Measurements from ENCODE around the gene PRR29. TPM values are rescaled to one million over a fixed set of nuclear protein-coding genes. Genes with fewer than 3 reads are reported as not detected.

Gene PRR29
- polyA plus RNA-seq, 3 donors, result 0.03 to 2.1 (median 1.4) TPM

DNA sequence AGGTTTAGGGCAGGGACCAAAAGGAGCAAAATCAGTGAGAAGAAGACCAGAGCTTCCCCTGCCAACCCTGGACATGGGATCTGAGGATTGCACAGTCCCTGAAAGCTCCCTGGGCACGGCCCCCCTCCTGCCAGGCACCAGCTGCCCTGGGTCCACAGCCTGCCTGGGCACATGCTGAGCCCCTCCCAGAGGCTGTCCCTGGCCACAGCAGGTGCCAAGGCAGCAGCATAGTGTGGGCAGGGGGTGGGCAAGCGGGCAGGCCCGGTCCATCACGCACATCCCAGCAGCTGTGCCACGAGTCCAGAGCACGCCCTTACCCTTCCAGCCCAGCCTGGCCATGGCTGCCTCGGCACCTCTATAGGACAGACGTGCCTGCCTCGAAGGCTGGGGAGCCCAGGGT is 38.1 kb upstream of the PRR29 start:
- Histone ChIP-seq H3K27ac (ENCODE audit: low read depth in 1 of 2, low read length in 2 of 2) (no peak overlapping the region), H3K79me2 (ENCODE audit: insufficient read depth, low read length) (no peaks in the 10 kb centered on the region), H3K4me1 (ENCODE audit: control insufficient read depth in 1 of 2, insufficient read depth in 2 of 2, low read length in 2 of 2) (peaks cover 10 to 14% of the 10 kb centered on the region in 2 donors), H3K36me3 (replicated peaks in 1 of 2; ENCODE audit: control insufficient read depth in 1 of 2, insufficient read depth in 2 of 2, low read length in 2 of 2) (no peaks in the 10 kb centered on the region), H3K4me2 (replicated peaks; ENCODE audit: extremely low read depth, low read length, poor library complexity, severe bottlenecking) (no peak overlapping the region), H3K9me3 (replicated peaks in 1 of 2; ENCODE audit: control insufficient read depth in 1 of 2, insufficient read depth in 1 of 2, low read length in 2 of 2) (no peaks in the 10 kb centered on the region), H2AFZ (ENCODE audit: insufficient read depth, low read depth, low read length, poor library complexity, severe bottlenecking) (no peak overlapping the region), H4K20me1 (ENCODE audit: insufficient read depth, low read length) (no peaks in the 10 kb centered on the region), H3K9ac (ENCODE audit: insufficient read depth, low read length, poor library complexity, severe bottlenecking) (no peak overlapping the region), H3K27me3 (ENCODE audit: control insufficient read depth in 2 of 2, insufficient read depth in 2 of 2, low read length in 2 of 2) (no peaks in the 10 kb centered on the region), H3K4me3 (replicated peaks in 1 of 3; ENCODE audit: low read depth in 2 of 3, low read length in 3 of 3) (no peak overlapping the region)
- 94% methylated on average over 8 of the region's 9 CpGs for WGBS (ENCODE audit: insufficient coverage)
- Mint-ChIP-seq H3K9me3 (peaks cover 0 to 3% (median 0%) of the 10 kb centered on the region in 7 donors), H3K4me1 (peaks cover 9% of the 10 kb centered on the region), H3K27ac (no peak overlapping the region), H3K27me3 (ENCODE audit: low read depth in 3 of 3) (peaks cover 0 to 7% (median 3%) of the 10 kb centered on the region in 3 donors), H3K36me3 (no peaks in the 10 kb centered on the region), H3K4me3 (no peak overlapping the region)
- TF ChIP-seq, protein P1, sequence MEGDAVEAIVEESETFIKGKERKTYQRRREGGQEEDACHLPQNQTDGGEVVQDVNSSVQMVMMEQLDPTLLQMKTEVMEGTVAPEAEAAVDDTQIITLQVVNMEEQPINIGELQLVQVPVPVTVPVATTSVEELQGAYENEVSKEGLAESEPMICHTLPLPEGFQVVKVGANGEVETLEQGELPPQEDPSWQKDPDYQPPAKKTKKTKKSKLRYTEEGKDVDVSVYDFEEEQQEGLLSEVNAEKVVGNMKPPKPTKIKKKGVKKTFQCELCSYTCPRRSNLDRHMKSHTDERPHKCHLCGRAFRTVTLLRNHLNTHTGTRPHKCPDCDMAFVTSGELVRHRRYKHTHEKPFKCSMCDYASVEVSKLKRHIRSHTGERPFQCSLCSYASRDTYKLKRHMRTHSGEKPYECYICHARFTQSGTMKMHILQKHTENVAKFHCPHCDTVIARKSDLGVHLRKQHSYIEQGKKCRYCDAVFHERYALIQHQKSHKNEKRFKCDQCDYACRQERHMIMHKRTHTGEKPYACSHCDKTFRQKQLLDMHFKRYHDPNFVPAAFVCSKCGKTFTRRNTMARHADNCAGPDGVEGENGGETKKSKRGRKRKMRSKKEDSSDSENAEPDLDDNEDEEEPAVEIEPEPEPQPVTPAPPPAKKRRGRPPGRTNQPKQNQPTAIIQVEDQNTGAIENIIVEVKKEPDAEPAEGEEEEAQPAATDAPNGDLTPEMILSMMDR (IDR thresholded peaks at IDR 0.05), result no peak
- intact Hi-C loops (cut with micrococcal nuclease), result no loop called here
- no peak for DNase-seq

DNA sequence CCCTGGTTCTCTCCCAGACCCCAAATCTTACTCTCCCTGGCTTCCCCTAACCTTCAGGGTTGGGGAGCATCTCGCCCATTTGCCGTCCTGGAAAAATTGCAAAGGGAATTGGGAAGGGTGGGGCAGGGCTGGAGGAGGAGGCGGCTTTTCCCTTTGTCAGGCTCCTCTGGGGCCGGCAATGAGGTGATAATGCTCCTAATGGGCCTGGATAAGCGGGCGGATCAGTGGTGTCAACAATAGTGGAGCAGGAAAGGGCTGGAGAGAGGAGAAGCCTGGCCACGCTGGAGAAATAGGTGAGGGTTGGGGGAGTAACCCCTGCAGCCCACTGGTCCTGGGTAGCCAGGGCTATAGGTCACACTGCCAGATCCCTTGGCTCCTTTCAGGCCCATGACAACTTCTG is 37.7 kb upstream of the PRR29 start:
- H3K4me3 ChIP-seq (replicated peaks in 1 of 3; ENCODE audit: low read depth in 2 of 3, low read length in 3 of 3), result no peak overlapping the region
- H3K9me3 ChIP-seq (replicated peaks in 1 of 2; ENCODE audit: control insufficient read depth in 1 of 2, insufficient read depth in 1 of 2, low read length in 2 of 2), result no peaks in the 10 kb centered on the region
- TF ChIP-seq, protein P1 (IDR thresholded peaks at IDR 0.05), result no peak
- no peaks in the 10 kb centered on the region for H3K36me3 Mint-ChIP-seq
- H3K36me3 ChIP-seq (replicated peaks in 1 of 2; ENCODE audit: control insufficient read depth in 1 of 2, insufficient read depth in 2 of 2, low read length in 2 of 2), result no peaks in the 10 kb centered on the region
- H3K9me3 Mint-ChIP-seq, result peaks cover 0 to 3% (median 0%) of the 10 kb centered on the region in 7 donors
- H3K4me1 Mint-ChIP-seq, result peaks cover 9% of the 10 kb centered on the region
- H2AFZ ChIP-seq (ENCODE audit: insufficient read depth, low read depth, low read length, poor library complexity, severe bottlenecking), result no peak overlapping the region
- no peak overlapping the region for H3K9ac ChIP-seq (ENCODE audit: insufficient read depth, low read length, poor library complexity, severe bottlenecking)
- intact Hi-C loops (cut with micrococcal nuclease), result no loop called here
- H3K27ac Mint-ChIP-seq, result no peak overlapping the region
- H3K4me1 ChIP-seq (ENCODE audit: control insufficient read depth in 1 of 2, insufficient read depth in 2 of 2, low read length in 2 of 2), result peaks cover 10 to 14% of the 10 kb centered on the region in 2 donors
- H3K27ac ChIP-seq (ENCODE audit: low read depth in 1 of 2, low read length in 2 of 2), result no peak overlapping the region
- WGBS (ENCODE audit: insufficient coverage), result 100% methylated on average over 1 of the region's 7 CpGs
- H4K20me1 ChIP-seq (ENCODE audit: insufficient read depth, low read length), result no peaks in the 10 kb centered on the region
- no peaks in the 10 kb centered on the region for H3K79me2 ChIP-seq (ENCODE audit: insufficient read depth, low read length)
- H3K27me3 ChIP-seq (ENCODE audit: control insufficient read depth in 2 of 2, insufficient read depth in 2 of 2, low read length in 2 of 2), result no peaks in the 10 kb centered on the region
- H3K4me2 ChIP-seq (replicated peaks; ENCODE audit: extremely low read depth, low read length, poor library complexity, severe bottlenecking), result no peak overlapping the region
- H3K4me3 Mint-ChIP-seq, result no peak overlapping the region
- no peak for DNase-seq
- H3K27me3 Mint-ChIP-seq (ENCODE audit: low read depth in 3 of 3), result peaks cover 0 to 7% (median 1%) of the 10 kb centered on the region in 3 donors
